GM12865 (cell line): Measurements from ENCODE around the gene VLDLR.
"Not testable (repeated sequence)": the region's sequence is repeated elsewhere in the genome, so short reads cannot be mapped to it uniquely, and the experiment has no call there.

Experiments used
- DNase-seq: peaks from one replicate; pipeline ENCODE4 v3.0.0; 2010; ENCODE audit warnings: low read depth
- H3K4me3 ChIP-seq: 2 replicates; pipeline ENCODE4 v1.5.1; 2011; ENCODE audit warnings: mild to moderate bottlenecking, low read depth, low read length, control low read depth
- CTCF ChIP-seq: IDR thresholded peaks from 2 replicates; pipeline ENCODE4 v1.5.1; 2011; ENCODE audit warnings: low read length, control low read depth, low read depth, inconsistent platforms; ENCODE audit not compliant: insufficient read depth; ENCODE audit errors: missing control alignments

The VLDLR gene

GRCh38 chr9:2700909-2701550 is 79.4 kb downstream of the VLDLR start:
- TF ChIP-seq CTCF: no peak
- no peak for DNase-seq
- H3K4me3 ChIP-seq: no peak overlapping the region

- H3K4me3 ChIP-seq: no peak overlapping the region
- no peak for DNase-seq
- no peak for TF ChIP-seq CTCF
These were observed 82.9 kb downstream of the VLDLR start for GRCh38 chr9:2704504-2704903.

GRCh38 chr9:2707256-2707655 is 85.7 kb downstream of the VLDLR start:
- DNase-seq, H3K4me3 ChIP-seq: not testable (repeated sequence)
